Stimulated activated memory B cell treated with anti-CD40 and anti-IgM and Interleukin-4, amounts not matched to agents 10 μg/mL and 1 μg/mL and 100 μg/mL, for 72 hours (primary cell): ENCODE measurements around the gene OR51F2.
"Not testable (repeated sequence)": the region's sequence is repeated elsewhere in the genome, so short reads cannot be mapped to it uniquely, and the experiment has no call there.

Source experiments
- ATAC-seq: fragments of 150-1000 bp; cut with Tn5 transposase; 2 replicates; pipeline ENCODE4 v1.10.0; 2021
- H3K27ac Mint-ChIP-seq: one replicate; pipeline ENCODE4 v1.8.0; 2022; ENCODE audit warnings: mild to moderate bottlenecking, mixed read lengths
- H3K27me3 Mint-ChIP-seq: one replicate; pipeline ENCODE4 v1.8.0; 2022; ENCODE audit warnings: mixed read lengths
- H3K36me3 Mint-ChIP-seq: one replicate; pipeline ENCODE4 v1.8.0; 2022; ENCODE audit warnings: mixed read lengths
- H3K4me1 Mint-ChIP-seq: one replicate; pipeline ENCODE4 v1.8.0; 2022; ENCODE audit warnings: mixed read lengths
- H3K4me3 Mint-ChIP-seq: one replicate; pipeline ENCODE4 v1.8.0; 2022; ENCODE audit warnings: mild to moderate bottlenecking, moderate library complexity, mixed read lengths
- H3K9me3 Mint-ChIP-seq: one replicate; pipeline ENCODE4 v1.8.0; 2022; ENCODE audit warnings: mixed read lengths

Gene OR51F2

GRCh38 chr11:4854286-4854685, 33.2 kb downstream of the OR51F2 start:
- H3K4me1 Mint-ChIP-seq, H3K27me3 Mint-ChIP-seq: not testable (repeated sequence)

DNA sequence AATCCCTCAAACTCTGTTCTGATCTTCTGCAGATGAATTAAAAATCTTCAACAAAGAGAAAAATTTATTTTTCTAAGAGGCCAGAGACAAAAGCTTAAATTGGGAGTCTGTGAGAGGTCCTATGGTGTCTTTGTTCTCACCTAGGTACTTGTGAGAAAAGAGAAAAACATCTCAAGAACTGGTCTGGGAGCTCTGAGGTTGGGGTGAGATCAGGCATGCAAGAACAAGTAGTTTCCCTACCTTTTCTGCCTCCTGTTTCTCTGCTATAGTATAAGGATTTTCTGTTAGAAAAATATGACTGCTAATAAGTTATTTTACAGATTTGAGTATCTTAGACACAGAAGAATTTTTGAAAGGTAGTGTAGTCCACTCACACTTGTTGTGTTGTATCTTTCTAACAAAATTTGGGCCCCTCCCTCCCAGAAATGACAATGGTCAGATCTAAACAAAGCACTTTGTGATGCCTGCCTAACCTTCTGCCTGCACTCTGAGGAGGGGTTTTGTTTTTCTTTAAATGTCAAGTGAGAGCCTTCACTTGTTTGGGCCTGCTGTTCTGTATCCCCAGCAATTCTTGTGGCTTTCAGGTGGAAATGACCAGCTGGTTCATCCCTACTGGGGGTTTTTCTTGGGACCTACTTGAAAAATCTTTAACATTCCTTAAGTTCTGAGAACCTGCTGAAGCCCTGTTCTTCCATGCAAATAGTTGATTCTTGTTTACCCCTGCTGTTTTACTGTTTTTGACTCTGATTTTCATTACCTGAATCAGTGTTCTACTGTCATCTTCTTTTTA, 41.5 kb downstream of the OR51F2 start:
- Mint-ChIP-seq H3K27me3 (no peaks in the 10 kb centered on the region), H3K4me3 (no peak overlapping the region), H3K36me3 (no peaks in the 10 kb centered on the region), H3K9me3 (peaks cover 4% of the 10 kb centered on the region), H3K4me1 (no peaks in the 10 kb centered on the region), H3K27ac (no peak overlapping the region)
- no peak for ATAC-seq

More at GRCh38 chr11:4854286-4854685, 33.2 kb downstream of the OR51F2 start:
- H3K27ac Mint-ChIP-seq, H3K4me3 Mint-ChIP-seq, ATAC-seq, H3K9me3 Mint-ChIP-seq, H3K36me3 Mint-ChIP-seq: not testable (repeated sequence)

GRCh38 chr11:4863876-4864275, 42.8 kb downstream of the OR51F2 start:
- H3K9me3 Mint-ChIP-seq: peaks cover 4% of the 10 kb centered on the region
- no peak for ATAC-seq
- no peaks in the 10 kb centered on the region for H3K27me3 Mint-ChIP-seq
- no peak overlapping the region for H3K27ac Mint-ChIP-seq
- no peaks in the 10 kb centered on the region for H3K4me1 Mint-ChIP-seq
- H3K36me3 Mint-ChIP-seq: no peaks in the 10 kb centered on the region
- no peak overlapping the region for H3K4me3 Mint-ChIP-seq

GRCh38 chr11:4865855-4866254, 44.7 kb downstream of the OR51F2 start:
- no peaks in the 10 kb centered on the region for H3K36me3 Mint-ChIP-seq
- no peak overlapping the region for H3K27ac Mint-ChIP-seq
- no peak for ATAC-seq
- H3K4me3 Mint-ChIP-seq: no peak overlapping the region
- no peaks in the 10 kb centered on the region for H3K27me3 Mint-ChIP-seq
- H3K4me1 Mint-ChIP-seq: no peaks in the 10 kb centered on the region
- peaks cover 3% of the 10 kb centered on the region for H3K9me3 Mint-ChIP-seq
